Measurements from ENCODE around the gene FOXP1. TPM values are rescaled to one million over a fixed set of nuclear protein-coding genes. Genes with fewer than 3 reads are reported as not detected.
A peak's percentile ranks its signal among the peaks of the same experiment; 100 is the strongest.

The FOXP1 gene
- total RNA-seq, 1 donor, result 195 TPM

DNA sequence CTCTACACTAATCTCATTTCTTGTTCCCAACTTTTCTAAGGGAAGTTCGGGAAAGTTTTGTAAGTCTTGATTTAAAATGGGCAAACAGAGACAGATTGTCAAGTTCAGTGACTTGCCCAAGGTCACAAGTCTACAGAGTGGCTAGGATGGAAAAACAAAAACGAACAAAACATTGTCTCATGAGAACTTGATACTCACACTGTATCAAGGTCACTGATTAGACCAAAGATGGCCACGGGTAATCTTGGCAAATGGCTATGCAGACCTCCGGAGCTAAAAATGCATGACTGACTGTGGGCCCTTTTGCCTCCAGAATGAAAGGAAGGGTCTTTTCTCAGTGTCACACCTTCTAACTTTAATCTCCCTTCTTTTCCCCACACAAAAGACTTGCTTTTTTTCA is 460.9 kb downstream of the FOXP1 start:
- Histone ChIP-seq H3K27me3 (ENCODE audit: insufficient read depth, low read length) (no peaks in the 10 kb centered on the region), H3K4me2 (ENCODE audit: insufficient read depth, low read length) (no peak overlapping the region), H3K9me3 (ENCODE audit: low read depth, low read length) (no peaks in the 10 kb centered on the region), H3K4me3 (ENCODE audit: insufficient read depth, low read length) (no peak overlapping the region), H4K20me1 (ENCODE audit: insufficient read depth, low read length) (no peaks in the 10 kb centered on the region), H2AFZ (ENCODE audit: low read length) (no peak overlapping the region), H3K4me1 (ENCODE audit: insufficient read depth, low read length) (peaks cover 34% of the 10 kb centered on the region), H3K27ac (ENCODE audit: low read depth, low read length) (no peak overlapping the region), H3K36me3 (ENCODE audit: insufficient read depth, low read length) (peaks cover 8% of the 10 kb centered on the region), H3K79me2 (ENCODE audit: insufficient read depth, low read length) (peaks cover 89% of the 10 kb centered on the region)
- no peak for TF ChIP-seq CTCF (IDR thresholded peaks at IDR 0.05; ENCODE audit: extremely low read depth, low read depth, low read length)
- no peak for DNase-seq (ENCODE audit: insufficient read length, low spot score, missing footprints)

GRCh38 chr3:71121429-71122167 is 461.9 kb downstream of the FOXP1 start:
- no peak overlapping the region for H3K4me3 ChIP-seq (ENCODE audit: insufficient read depth, low read length)
- H3K27ac ChIP-seq (ENCODE audit: low read depth, low read length), result peak overlapping the region; percentile 27
- H3K4me1 ChIP-seq (ENCODE audit: insufficient read depth, low read length), result peaks cover 37% of the 10 kb centered on the region
- H4K20me1 ChIP-seq (ENCODE audit: insufficient read depth, low read length), result no peaks in the 10 kb centered on the region
- TF ChIP-seq CTCF (IDR thresholded peaks at IDR 0.05; ENCODE audit: extremely low read depth, low read depth, low read length), result no peak
- no peak overlapping the region for H2AFZ ChIP-seq (ENCODE audit: low read length)
- H3K36me3 ChIP-seq (ENCODE audit: insufficient read depth, low read length), result peaks cover 8% of the 10 kb centered on the region
- H3K79me2 ChIP-seq (ENCODE audit: insufficient read depth, low read length), result peaks cover 85% of the 10 kb centered on the region
- no peaks in the 10 kb centered on the region for H3K9me3 ChIP-seq (ENCODE audit: low read depth, low read length)
- H3K4me2 ChIP-seq (ENCODE audit: insufficient read depth, low read length), result no peak overlapping the region
- DNase-seq (ENCODE audit: insufficient read length, low spot score, missing footprints), result peak; percentile 42
- no peaks in the 10 kb centered on the region for H3K27me3 ChIP-seq (ENCODE audit: insufficient read depth, low read length)

GRCh38 chr3:71120012-71120411 is 463.5 kb downstream of the FOXP1 start:
- Histone ChIP-seq H3K79me2 (ENCODE audit: insufficient read depth, low read length) (peaks cover 83% of the 10 kb centered on the region), H3K4me1 (ENCODE audit: insufficient read depth, low read length) (peaks cover 38% of the 10 kb centered on the region), H3K27ac (ENCODE audit: low read depth, low read length) (no peak overlapping the region), H3K27me3 (ENCODE audit: insufficient read depth, low read length) (no peaks in the 10 kb centered on the region), H4K20me1 (ENCODE audit: insufficient read depth, low read length) (no peaks in the 10 kb centered on the region), H3K36me3 (ENCODE audit: insufficient read depth, low read length) (peaks cover 8% of the 10 kb centered on the region), H3K4me3 (ENCODE audit: insufficient read depth, low read length) (no peak overlapping the region), H3K9me3 (ENCODE audit: low read depth, low read length) (no peaks in the 10 kb centered on the region), H3K4me2 (ENCODE audit: insufficient read depth, low read length) (no peak overlapping the region), H2AFZ (ENCODE audit: low read length) (no peak overlapping the region)
- no peak for DNase-seq (ENCODE audit: insufficient read length, low spot score, missing footprints)
- no peak for TF ChIP-seq CTCF (IDR thresholded peaks at IDR 0.05; ENCODE audit: extremely low read depth, low read depth, low read length)

DNA sequence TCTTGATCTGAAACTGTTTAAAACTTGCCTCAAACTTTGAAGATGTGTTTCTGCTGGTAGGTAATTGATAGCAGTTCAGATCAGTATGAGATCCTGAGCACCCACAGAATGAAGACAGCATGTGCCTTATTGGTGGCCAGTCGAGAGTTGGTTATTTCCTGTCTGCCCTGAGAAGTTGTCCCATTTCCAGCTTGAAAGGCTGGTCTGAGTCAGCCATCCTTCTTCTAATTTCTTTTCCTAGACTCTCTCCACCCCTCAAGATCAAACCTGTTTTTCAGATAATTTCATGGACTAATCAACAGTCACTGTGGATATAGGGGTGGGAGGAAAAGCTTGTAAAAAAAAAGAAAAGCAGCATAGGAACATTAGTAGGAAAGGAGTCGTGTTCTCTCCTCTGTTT is 464.4 kb downstream of the FOXP1 start:
- Histone ChIP-seq H3K4me1 (ENCODE audit: insufficient read depth, low read length) (peaks cover 38% of the 10 kb centered on the region), H3K4me3 (ENCODE audit: insufficient read depth, low read length) (no peak overlapping the region), H3K36me3 (ENCODE audit: insufficient read depth, low read length) (peaks cover 12% of the 10 kb centered on the region), H2AFZ (ENCODE audit: low read length) (no peak overlapping the region), H3K27me3 (ENCODE audit: insufficient read depth, low read length) (no peaks in the 10 kb centered on the region), H3K27ac (ENCODE audit: low read depth, low read length) (peak overlapping the region; percentile 68), H4K20me1 (ENCODE audit: insufficient read depth, low read length) (no peaks in the 10 kb centered on the region), H3K4me2 (ENCODE audit: insufficient read depth, low read length) (no peak overlapping the region), H3K9me3 (ENCODE audit: low read depth, low read length) (no peaks in the 10 kb centered on the region), H3K79me2 (ENCODE audit: insufficient read depth, low read length) (peaks cover 84% of the 10 kb centered on the region)
- TF ChIP-seq CTCF (IDR thresholded peaks at IDR 0.05; ENCODE audit: extremely low read depth, low read depth, low read length), result no peak
- no peak for DNase-seq (ENCODE audit: insufficient read length, low spot score, missing footprints)
